HepG2 (cell line): ENCODE measurements around the gene GHR. TPM values are rescaled to one million over a fixed set of nuclear protein-coding genes. Genes with fewer than 3 reads are reported as not detected.

Experiments used
- ATAC-seq: fragments of 200-7000 bp; cut with Tn5 transposase; 3 replicates; pipeline ENCODE4 v1.9.1; 2020; ENCODE audit warnings: mild to moderate bottlenecking, moderate library complexity
- BruUV-seq: library from RNA; stranded (reverse); fragments of 400-500 nt; replicated peaks from 2 replicates; lab custom pipeline; 2021; lab: Mats Ljungman, UMichigan
- CTCF ChIA-PET: fragments of 300-600 bp; formaldehyde crosslinking; extraction: SDS; loops from one replicate; lab custom pipeline; 2021; ENCODE audit warnings: low total read pairs, inconsistent platforms, low intra/inter-chr PET ratio; lab: Yijun Ruan, JAX
- POLR2A ChIA-PET: fragments of 350-600 bp; sonication (Branson Sonifier 250); formaldehyde crosslinking; loops from one replicate; lab custom pipeline; 2020; ENCODE audit warnings: antibody characterized with exemption, inconsistent platforms; lab: Yijun Ruan, JAX
- DNase-seq: peaks from one replicate; pipeline ENCODE4 v3.0.0-alpha.2; 2015; ENCODE audit warnings: low spot score
- FAIRE-seq: peaks from 3 replicates; lab custom pipeline; 2011; peaks lifted over from hg19 to GRCh38; lab: Jason Lieb, UNC
- H2AFZ ChIP-seq: one replicate; pipeline ENCODE4 v1.6.1; 2011; ENCODE audit warnings: low read length, inconsistent platforms
- H3K27ac ChIP-seq: fragments of 300-600 bp; 3 replicates; pipeline ENCODE4 v1.8.0; 2011; ENCODE audit warnings: mixed run types, mild to moderate bottlenecking, mixed read lengths, low read length, inconsistent platforms; ENCODE audit not compliant: insufficient read depth; ENCODE audit errors: extremely low read length
- H3K27me3 ChIP-seq, 2 experiments: fragments of 200-600 bp in 1 of 2; 2 replicates in 1 of 2; 3 replicates in 1 of 2; pipeline versions ENCODE4 v1.6.0 to v1.8.0; 2011; ENCODE audit warnings: low read length in 2 of 2, mild to moderate bottlenecking in 2 of 2, moderate library complexity in 2 of 2, inconsistent platforms in 1 of 2; ENCODE audit not compliant: insufficient read depth in 2 of 2, control insufficient read depth in 1 of 2
- H3K36me3 ChIP-seq, 2 experiments: fragments of 200-600 bp in 1 of 2; replicated peaks in 1 of 2; 2 replicates in 1 of 2; 3 replicates in 1 of 2; pipeline versions ENCODE4 v1.5.1 to v1.8.0; 2011; ENCODE audit warnings: low read length in 2 of 2, inconsistent platforms in 1 of 2; ENCODE audit not compliant: insufficient read depth in 2 of 2, control insufficient read depth in 1 of 2
- H3K4me1 ChIP-seq: 2 replicates; pipeline ENCODE4 v1.5.1; 2012; ENCODE audit warnings: low read length, inconsistent platforms; ENCODE audit not compliant: insufficient read depth
- H3K4me2 ChIP-seq: 2 replicates; pipeline ENCODE4 v1.6.0; 2011; ENCODE audit warnings: low read depth, low read length, inconsistent platforms
- H3K4me3 ChIP-seq, 3 experiments: fragments of 200-600 bp in 1 of 3; sonication (generic), shearing (Covaris generic) in 1 of 3; replicated peaks in 1 of 3; 2 replicates each; pipeline ENCODE4 v1.5.1; 2011 to 2016; ENCODE audit warnings: low read length in 3 of 3, inconsistent platforms in 2 of 3, low read depth in 2 of 3, mild to moderate bottlenecking in 2 of 3, control low read depth in 1 of 3, mixed read lengths in 1 of 3; ENCODE audit not compliant: insufficient read depth in 1 of 3
- H3K79me2 ChIP-seq: one replicate; pipeline ENCODE4 v1.6.1; 2011; ENCODE audit warnings: low read length, inconsistent platforms; ENCODE audit not compliant: insufficient read depth
- H3K9ac ChIP-seq: 2 replicates; pipeline ENCODE4 v1.6.0; 2011; ENCODE audit warnings: mild to moderate bottlenecking, low read depth, low read length, inconsistent platforms; ENCODE audit not compliant: insufficient read depth
- H3K9me3 ChIP-seq: 2 replicates; pipeline ENCODE4 v1.5.1; 2012; ENCODE audit warnings: mild to moderate bottlenecking, low read length
- H4K20me1 ChIP-seq: 2 replicates; pipeline ENCODE4 v1.6.0; 2011; ENCODE audit warnings: inconsistent platforms, mild to moderate bottlenecking, low read length, moderate library complexity; ENCODE audit not compliant: insufficient read depth
- GATAD1 ChIP-seq: IDR thresholded peaks from 2 replicates; pipeline ENCODE4 v1.6.1; 2016; ENCODE audit warnings: missing genetic modification reagents, missing compliant biosample characterization
- RERE ChIP-seq: IDR thresholded peaks from 2 replicates; pipeline ENCODE4 v1.6.1; 2016; ENCODE audit warnings: low read depth, missing genetic modification reagents, missing compliant biosample characterization
- SNAPC4 ChIP-seq: sonication (generic); formaldehyde crosslinking; IDR thresholded peaks from 2 replicates; pipeline ENCODE4 v1.4.0; 2020; ENCODE audit warnings: mild to moderate bottlenecking, missing genetic modification reagents
- TFAP4 ChIP-seq: sonication (generic); IDR thresholded peaks from 2 replicates; pipeline ENCODE4 v1.6.1; 2016; ENCODE audit warnings: low read depth, borderline replicate concordance
- in situ Hi-C: cut with HindIII; loops from 2 replicates; pipeline ENCODE4 v1.10.0; 2017; ENCODE audit warnings: low pct_unique_long_range_greater_than_20kb; ENCODE audit not compliant: extremely low pct_ligation_motif_present
- intact Hi-C: fragments of 100-400 bp; cut with micrococcal nuclease; formaldehyde crosslinking; loops from one replicate; pipeline ENCODE4 v1.10.0; 2022; ENCODE audit not compliant: unreplicated experiment
- polyA plus RNA-seq, 8 experiments: library from polyadenylated mRNA; depleted of rRNA in 3 of 8; stranded (reverse) in 7 of 8; unstranded in 1 of 8; fragments of >200 nt; fragmentation: Illumina TruSeq in 4 of 8; extraction: Trizol in 4 of 8; gene quantifications; 2 replicates each; pipeline versions ENCODE4 v1.2.1 to v1.2.3, GENCODE V29; 2011 to 2016; ENCODE audit warnings: low read depth in 4 of 8, missing spikeins in 1 of 8, mixed read lengths in 1 of 8; ENCODE audit not compliant: insufficient read depth in 1 of 8
- total RNA-seq, 5 experiments: library from RNA; depleted of rRNA; stranded (reverse); fragments of >200 nt; fragmentation: Illumina TruSeq; extraction: Trizol; gene quantifications; 2 replicates each; pipeline ENCODE4 v1.2.3, GENCODE V29; 2016; ENCODE audit warnings: low read depth in 1 of 5

The GHR gene
- total and polyA plus RNA-seq, 2 of the 13 experiments (the other 11 are each of a cell fraction or from before 2014, with no cell fraction given), result 0.07 TPM; not detected in 1

GRCh38 chr5:42600441-42600840 lies 177.2 kb downstream of the GHR start (continued):
- TF ChIP-seq RERE (CRISPR knock-in tag), result no peak

- BruUV-seq, result no TSS peak
- ATAC-seq, result no peak
Measured at GRCh38 chr5:42604171-42604711, 181.0 kb downstream of the GHR start.

More at GRCh38 chr5:42604171-42604711, 181.0 kb downstream of the GHR start:
- Histone ChIP-seq H3K36me3 (no peaks in the 10 kb centered on the region), H3K4me1 (peaks cover 16% of the 10 kb centered on the region; the same call in 1 of the 2 replicates), H2AFZ (no peak overlapping the region), H3K27me3 (0 out of 5 replicates have a peak, but pooled peaks cover 0 to 1% of the 10 kb centered on the region in 2 experiments), H3K9me3 (no peaks in the 10 kb centered on the region), H3K79me2 (no peaks in the 10 kb centered on the region), H3K4me2 (no peak overlapping the region), H3K27ac (no peak overlapping the region), H4K20me1 (no peaks in the 10 kb centered on the region), H3K9ac (no peak overlapping the region), H3K4me3 (no peak overlapping the region)
- ChIA-PET POLR2A (no interaction called here), CTCF (no interaction called here)
- in situ Hi-C loops, result no loop called here
- TF ChIP-seq SNAPC4 (no peak), GATAD1 (CRISPR knock-in tag) (no peak), TFAP4 (no peak)
- DNase-seq, result no peak
- intact Hi-C loops, result no loop called here
- no peak for FAIRE-seq
